Fibroblast of gingiva (primary cell): ENCODE results near the gene SDK1.
"Not testable (repeated sequence)": the region's sequence is repeated elsewhere in the genome, so short reads cannot be mapped to it uniquely, and the experiment has no call there.

ENCODE experiments used
- DNase-seq: peaks from one replicate; pipeline ENCODE4 v3.0.0-alpha.2; 2011; ENCODE audit warnings: low read depth

SDK1 gene

GRCh38 chr7:4203626-4204512 lies 902.8 kb downstream of the SDK1 start:
- DNase-seq, result no peak

GRCh38 chr7:4204513-4205165 lies 903.6 kb downstream of the SDK1 start:
- no peak for DNase-seq

GRCh38 chr7:4205828-4206227 lies 904.8 kb downstream of the SDK1 start:
- no peak for DNase-seq

- DNase-seq, result no peak
These were observed 906.0 kb downstream of the SDK1 start for GRCh38 chr7:4207011-4207410.

GRCh38 chr7:4208086-4208485 lies 907.0 kb downstream of the SDK1 start:
- DNase-seq, result no peak

- DNase-seq, result no peak
These were observed 907.5 kb downstream of the SDK1 start for GRCh38 chr7:4208586-4208985.

GRCh38 chr7:4209126-4209525 lies 908.1 kb downstream of the SDK1 start:
- no peak for DNase-seq

GRCh38 chr7:4209966-4210365 lies 908.9 kb downstream of the SDK1 start:
- DNase-seq, result no peak

- no peak for DNase-seq
These were observed 909.8 kb downstream of the SDK1 start for GRCh38 chr7:4210821-4211220.

- DNase-seq, result no peak
These were observed 910.2 kb downstream of the SDK1 start for GRCh38 chr7:4211261-4211660.

GRCh38 chr7:4212376-4212775 lies 911.3 kb downstream of the SDK1 start:
- no peak for DNase-seq

GRCh38 chr7:4214291-4215155 lies 913.5 kb downstream of the SDK1 start:
- no peak for DNase-seq

- DNase-seq, result no peak
These were observed 914.2 kb downstream of the SDK1 start for GRCh38 chr7:4215176-4215720.

GRCh38 chr7:4216016-4216415 lies 915.0 kb downstream of the SDK1 start:
- DNase-seq, result peak; percentile 11

GRCh38 chr7:4217126-4217660 lies 916.1 kb downstream of the SDK1 start:
- not testable (repeated sequence) for DNase-seq

GRCh38 chr7:4218481-4218880 lies 917.4 kb downstream of the SDK1 start:
- no peak for DNase-seq

GRCh38 chr7:4220011-4220410 lies 919.0 kb downstream of the SDK1 start:
- no peak for DNase-seq

- no peak for DNase-seq
These were observed 920.0 kb downstream of the SDK1 start for GRCh38 chr7:4221043-4221442.

GRCh38 chr7:4222676-4223075 lies 921.6 kb downstream of the SDK1 start:
- DNase-seq, result no peak

- DNase-seq, result no peak
These were observed 924.3 kb downstream of the SDK1 start for GRCh38 chr7:4225361-4225771.

- DNase-seq, result no peak
These were observed 925.0 kb downstream of the SDK1 start for GRCh38 chr7:4225881-4226523.

- DNase-seq, result peak; percentile 87
These were observed 925.5 kb downstream of the SDK1 start for GRCh38 chr7:4226524-4226882.
